Measurements from ENCODE around the gene ARFIP1.
"Not testable (repeated sequence)": the region's sequence is repeated elsewhere in the genome, so short reads cannot be mapped to it uniquely, and the experiment has no call there.

Gene ARFIP1

DNA sequence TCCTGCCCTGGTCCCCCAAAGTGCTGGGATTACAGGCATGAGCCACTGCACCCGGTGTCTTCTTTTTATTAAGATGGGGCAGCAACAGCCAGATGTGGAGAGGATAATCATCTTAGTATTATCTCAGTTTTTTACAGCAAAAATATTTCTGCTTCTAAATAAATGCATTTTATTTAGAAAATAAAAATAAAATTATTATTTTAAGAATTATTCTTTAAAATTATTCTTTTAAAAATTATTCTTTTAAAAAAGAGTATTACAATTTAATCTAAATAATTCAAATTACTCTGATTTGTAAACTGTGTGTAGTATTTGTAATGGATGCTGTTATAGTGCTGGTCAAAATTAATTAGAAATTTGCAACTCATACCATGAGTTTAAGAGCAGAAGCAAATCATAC is 67.6 kb downstream of the ARFIP1 start:
- DNase-seq, result no peak

DNA sequence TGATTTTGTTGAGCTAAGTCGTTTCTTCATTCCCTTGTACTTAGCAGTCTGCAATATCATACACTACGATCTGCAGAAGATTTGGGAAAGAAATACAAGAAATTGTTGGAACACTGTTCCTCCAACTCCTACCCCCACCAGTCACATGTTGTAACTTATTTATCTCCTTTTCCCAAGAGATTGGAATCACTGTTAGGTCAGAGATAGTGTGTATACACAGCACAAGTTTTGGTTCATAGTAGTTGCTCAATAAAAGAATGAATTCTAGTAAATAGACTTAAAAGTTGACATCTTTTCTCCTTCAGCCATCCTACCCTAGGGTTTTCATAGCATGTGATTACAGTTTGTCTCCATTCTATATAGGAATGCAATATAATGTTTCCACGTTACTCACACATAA is 68.8 kb downstream of the ARFIP1 start:
- no peak for DNase-seq

- DNase-seq, result no peak
Measured at GRCh38 chr4:152849350-152849749, 69.6 kb downstream of the ARFIP1 start.

- DNase-seq, result no peak
Measured at GRCh38 chr4:152850377-152850776, 70.6 kb downstream of the ARFIP1 start.

- DNase-seq, result no peak
Measured at GRCh38 chr4:152851226-152851625, 71.5 kb downstream of the ARFIP1 start.

GRCh38 chr4:152853293-152853692 is 73.5 kb downstream of the ARFIP1 start:
- DNase-seq, result no peak

GRCh38 chr4:152854016-152854415 is 74.3 kb downstream of the ARFIP1 start:
- DNase-seq, result not testable (repeated sequence)

DNA sequence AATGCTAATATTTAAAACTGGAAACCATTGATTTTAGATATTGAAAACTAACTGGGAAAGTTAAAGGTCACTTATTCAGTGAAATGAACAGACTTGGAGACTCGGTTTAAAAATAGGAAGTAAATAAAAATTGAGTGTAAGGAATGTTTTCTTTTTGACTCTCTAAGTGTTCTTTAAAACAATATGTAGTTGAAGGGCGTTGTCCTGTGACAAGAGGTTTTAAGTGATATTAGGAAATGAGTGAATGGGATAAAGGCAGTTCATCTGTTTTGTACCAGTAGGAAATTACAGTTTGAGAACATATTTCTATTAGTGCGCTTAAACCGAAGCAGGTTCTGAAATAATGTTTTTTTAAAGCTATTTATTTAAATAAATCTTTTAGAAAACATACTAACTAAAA is 77.2 kb downstream of the ARFIP1 start:
- DNase-seq, result no peak

DNA sequence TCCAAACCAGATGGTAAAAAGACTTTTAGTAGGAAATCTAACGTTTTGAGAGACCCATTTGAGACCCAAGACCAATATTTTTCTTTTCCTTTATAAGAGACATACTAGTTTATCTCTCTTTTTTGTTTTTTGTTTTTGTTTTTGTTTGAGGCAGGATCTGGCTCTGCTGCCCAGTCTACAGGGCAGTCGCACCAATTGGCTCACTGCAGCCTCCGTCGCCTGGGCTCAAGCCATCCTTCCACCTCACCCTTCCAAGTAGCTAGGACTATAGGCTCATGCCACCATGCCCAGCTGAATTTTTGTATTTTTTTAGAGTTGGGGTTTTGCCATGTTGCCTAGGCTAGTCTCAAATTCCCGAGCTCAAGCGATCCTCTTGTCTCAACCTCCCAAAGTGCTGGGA is 79.2 kb downstream of the ARFIP1 start:
- no peak for DNase-seq

- no peak for DNase-seq
Measured at GRCh38 chr4:152860046-152860445, 80.3 kb downstream of the ARFIP1 start.

GRCh38 chr4:152862608-152863007 is 82.9 kb downstream of the ARFIP1 start:
- DNase-seq, result no peak

- no peak for DNase-seq
Measured at GRCh38 chr4:152864361-152864760, 84.6 kb downstream of the ARFIP1 start.

DNA sequence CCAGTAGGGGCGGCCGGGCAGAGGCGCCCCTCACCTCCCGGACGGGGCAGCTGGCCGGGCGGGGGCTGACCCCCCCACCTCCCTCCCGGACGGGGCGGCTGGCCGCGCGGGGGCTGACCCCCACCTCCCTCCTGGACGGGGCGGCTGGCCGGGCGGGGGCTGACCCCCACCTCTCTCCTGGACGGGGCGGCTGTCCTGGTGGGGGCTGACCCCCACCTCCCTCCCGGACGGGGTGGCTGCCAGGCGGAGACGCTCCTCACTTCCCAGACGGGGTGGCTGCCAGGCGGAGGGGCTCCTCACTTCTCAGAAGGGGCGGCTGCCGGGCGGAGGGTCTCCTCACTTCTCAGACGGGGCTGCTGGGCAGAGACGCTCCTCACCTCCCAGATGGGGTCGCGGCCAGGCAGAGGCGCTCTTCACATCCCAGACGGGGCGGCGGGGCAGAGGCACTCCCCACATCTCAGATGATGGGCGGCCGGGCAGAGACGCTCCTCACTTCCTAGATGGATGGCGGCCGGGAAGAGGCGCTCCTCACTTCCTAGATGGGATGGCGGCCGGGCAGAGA is 86.8 kb downstream of the ARFIP1 start:
- not testable (repeated sequence) for DNase-seq

DNA sequence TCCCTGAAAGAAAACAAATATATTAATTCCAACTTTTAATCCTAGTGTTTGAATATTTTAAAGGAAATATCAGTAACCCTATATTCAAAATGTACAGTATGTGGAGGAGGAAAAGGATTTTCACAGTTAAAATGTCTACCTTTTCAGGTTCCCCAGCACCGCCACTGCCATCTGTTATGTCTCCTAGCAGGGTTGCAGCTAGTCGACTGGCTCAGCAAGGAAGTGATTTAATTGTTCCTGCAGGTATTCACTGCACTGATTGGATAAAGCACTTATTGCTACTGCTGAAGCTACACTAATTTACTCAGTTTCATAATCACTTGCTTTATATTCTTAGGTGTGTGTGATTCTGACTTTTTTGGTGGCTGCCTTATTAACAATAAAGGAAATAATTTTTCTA is 90.9 kb downstream of the ARFIP1 start:
- DNase-seq, result no peak

DNA sequence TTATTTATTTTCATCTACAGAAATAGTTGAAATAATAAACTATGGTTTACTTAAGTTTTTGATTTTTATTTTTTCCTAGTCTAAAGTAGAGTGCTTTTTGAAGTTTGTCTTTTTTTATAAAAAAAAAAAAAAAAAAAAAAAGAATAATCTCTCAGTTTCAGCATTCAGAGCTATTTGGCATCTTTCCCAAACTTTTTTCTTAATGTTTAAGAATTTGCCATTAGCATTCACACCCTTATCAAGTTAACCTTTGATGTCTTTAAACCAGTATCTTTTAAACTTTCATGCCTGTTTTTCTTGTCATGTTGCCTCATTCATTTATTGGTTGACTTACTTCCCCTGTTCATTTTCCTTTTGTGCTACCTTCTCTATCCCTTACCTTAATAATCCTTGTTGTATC is 95.5 kb downstream of the ARFIP1 start:
- no peak for DNase-seq

DNA sequence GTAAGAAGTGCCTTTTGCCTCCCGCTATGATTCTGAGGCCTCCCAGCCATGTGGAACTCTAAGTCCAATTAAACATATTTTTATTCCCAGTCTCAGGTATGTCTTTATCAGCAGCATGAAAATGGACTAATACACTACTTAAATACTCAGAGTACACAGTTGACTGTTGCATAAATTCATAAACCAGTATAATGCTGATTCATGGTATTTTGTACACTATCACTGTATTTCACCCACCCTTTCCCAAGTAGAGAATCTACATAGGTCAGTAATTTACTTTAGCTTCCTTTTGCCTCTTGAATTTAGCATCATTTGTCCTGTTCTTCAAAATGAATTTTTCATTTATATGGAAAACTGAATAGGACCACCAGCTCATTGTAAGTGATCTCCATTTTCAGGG is 98.1 kb downstream of the ARFIP1 start:
- DNase-seq, result no peak

DNA sequence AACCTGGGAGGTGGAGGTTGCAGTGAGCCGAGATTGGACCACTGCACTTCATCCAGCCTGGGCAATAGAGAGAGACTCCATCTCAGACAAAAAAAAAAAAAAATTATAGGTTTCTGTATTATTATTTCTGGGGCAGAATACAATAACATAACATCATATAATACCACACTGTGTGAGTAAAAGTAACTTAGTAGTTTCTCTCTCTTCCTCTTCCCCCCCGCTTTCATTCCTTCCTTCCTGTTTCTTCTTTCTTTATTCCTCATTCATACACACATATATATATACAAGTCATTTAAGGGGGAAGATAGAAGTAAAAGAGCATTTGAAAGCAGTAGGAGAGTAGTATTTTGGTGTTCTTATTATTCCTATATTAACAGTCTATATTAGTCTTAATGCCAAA is 100.5 kb downstream of the ARFIP1 start:
- DNase-seq, result no peak

- DNase-seq, result no peak
Measured at GRCh38 chr4:152881974-152882373, 102.2 kb downstream of the ARFIP1 start.

- DNase-seq, result no peak
Measured at GRCh38 chr4:152885185-152885584, 105.4 kb downstream of the ARFIP1 start.

DNA sequence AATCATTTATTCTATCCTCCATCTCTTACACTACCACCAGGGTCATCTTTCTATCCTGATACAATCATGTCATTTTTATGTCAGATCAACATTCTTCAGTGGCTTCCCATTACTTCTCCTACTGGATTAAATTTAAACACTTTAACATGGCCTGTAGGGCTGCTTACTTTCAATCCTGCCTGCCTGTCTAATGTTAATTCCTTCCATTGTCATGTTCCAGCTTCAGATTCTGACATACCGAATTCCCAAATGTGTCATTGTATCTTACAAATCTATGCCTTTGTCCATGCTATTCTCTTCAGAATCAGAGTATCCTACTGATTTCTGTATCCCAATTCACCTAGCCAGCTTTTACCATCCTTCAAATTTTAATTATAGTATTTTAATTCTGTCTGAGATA is 106.4 kb downstream of the ARFIP1 start:
- no peak for DNase-seq

DNA sequence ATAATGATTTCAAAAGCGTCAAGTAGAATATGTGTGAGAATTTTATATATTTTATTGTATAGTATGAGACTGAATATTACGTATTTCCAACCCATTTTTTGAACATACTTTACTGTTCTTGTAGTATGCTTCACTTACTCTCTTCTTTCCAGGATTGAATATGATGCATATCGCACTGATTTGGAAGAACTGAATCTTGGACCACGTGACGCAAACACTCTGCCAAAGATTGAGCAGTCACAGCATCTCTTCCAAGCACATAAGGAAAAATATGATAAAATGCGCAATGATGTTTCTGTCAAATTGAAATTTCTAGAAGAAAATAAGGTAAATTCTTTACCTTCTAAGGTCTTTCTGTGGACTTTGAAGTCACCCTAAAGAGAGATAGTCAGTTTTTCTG is 108.2 kb downstream of the ARFIP1 start:
- DNase-seq, result no peak

GRCh38 chr4:152892974-152893373 is 113.2 kb downstream of the ARFIP1 start:
- DNase-seq, result no peak

DNA sequence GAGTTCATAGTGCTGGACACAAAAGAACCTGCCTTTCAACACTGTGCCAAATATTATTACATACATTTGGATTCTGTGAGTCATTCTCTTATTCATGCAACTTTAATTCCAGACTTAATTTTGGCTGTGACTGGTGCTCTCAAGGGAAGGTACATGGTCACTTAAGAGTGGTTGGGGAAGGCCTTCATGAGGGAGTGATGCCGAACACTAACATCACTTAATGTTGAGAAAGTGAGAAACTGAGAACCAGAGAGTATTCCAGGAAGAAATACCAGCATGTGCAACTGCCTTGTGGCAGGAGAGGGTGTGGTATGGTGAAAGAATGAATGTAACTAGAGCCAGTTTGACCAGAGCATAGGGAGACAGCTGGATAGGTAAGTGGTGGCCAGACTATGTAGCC is 114.9 kb downstream of the ARFIP1 start:
- no peak for DNase-seq

DNA sequence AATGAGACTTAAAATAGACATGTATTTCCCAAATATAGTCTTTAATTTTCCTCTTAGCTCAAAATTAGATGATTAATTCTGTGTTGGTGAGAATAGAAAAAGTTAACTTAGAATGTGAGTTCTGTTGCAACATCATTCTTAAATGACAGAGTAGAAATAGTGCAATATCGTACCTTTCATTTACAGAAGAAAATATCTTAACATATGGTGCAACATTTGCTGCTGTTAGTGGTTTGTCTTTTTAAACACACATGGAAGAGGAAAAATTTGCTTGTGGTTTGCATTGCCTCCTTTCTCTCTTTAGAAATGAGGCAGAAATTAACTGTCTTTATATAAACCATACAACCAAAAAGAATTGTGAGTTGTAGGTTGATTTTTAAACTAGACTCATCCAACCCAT is 117.1 kb downstream of the ARFIP1 start:
- DNase-seq, result no peak

DNA sequence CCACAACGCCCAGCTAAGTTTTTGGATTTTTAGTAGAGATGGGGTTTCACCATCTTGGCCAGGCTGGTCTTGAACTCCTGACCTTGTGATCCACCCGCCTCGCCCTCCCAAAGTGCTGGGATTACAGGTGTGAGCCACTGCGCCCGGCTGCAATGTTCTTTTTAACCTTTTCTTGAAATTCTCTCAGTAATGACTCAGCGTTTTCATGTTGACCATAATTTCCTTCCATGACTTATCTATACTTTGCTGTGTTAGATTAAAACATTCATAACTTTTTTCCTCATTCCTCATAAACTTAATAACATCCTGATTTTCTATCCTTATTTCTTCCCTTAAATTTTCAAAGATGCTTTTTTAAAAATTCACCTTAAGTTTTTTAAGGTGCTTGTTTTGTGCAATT is 118.4 kb downstream of the ARFIP1 start:
- DNase-seq, result not testable (repeated sequence)

- DNase-seq, result no peak
Measured at GRCh38 chr4:152898606-152899005, 118.9 kb downstream of the ARFIP1 start.

All from amniotic stem cell (primary cell).